ENCODE measurements around the gene ANO7.

GRCh38 chr2:241274127-241274526, 85.7 kb downstream of the ANO7 start:
- TF ChIP-seq EZH2 (optimal IDR thresholded peaks at IDR 0.05; ENCODE audit: low read depth, low read length), result no peak
- TF ChIP-seq EZH2phosphoT487 (IDR thresholded peaks at IDR 0.05; ENCODE audit: low read length), result no peak

Measured in MM.1S (cell line).